Endothelial cell of umbilical vein (primary cell): ENCODE measurements around the gene TSEN54. TPM values are rescaled to one million over a fixed set of nuclear protein-coding genes. Genes with fewer than 3 reads are reported as not detected.

Source experiments
- BruUV-seq: library from RNA; stranded (reverse); fragments of 400-500 nt; replicated peaks from 2 replicates; lab custom pipeline; 2021; lab: Mats Ljungman, UMichigan
- CTCF ChIA-PET: fragments of 300-600, 350-600 bp; sonication (Branson Sonifier 250); formaldehyde crosslinking; loops from one replicate; lab custom pipeline; 2021; ENCODE audit warnings: antibody characterized with exemption, inconsistent platforms; lab: Charles Lee
- POLR2A ChIA-PET: fragments of 300-600, 350-600 bp; sonication (Branson Sonifier 250); formaldehyde crosslinking; loops from one replicate; lab custom pipeline; 2021; ENCODE audit warnings: antibody characterized with exemption, inconsistent platforms; lab: Charles Lee
- DNase-seq: peaks from one replicate; pipeline ENCODE4 v3.0.0-alpha.2; 2011; ENCODE audit warnings: low read depth, low spot score
- FAIRE-seq: peaks from 2 replicates; lab custom pipeline; 2011; peaks lifted over from hg19 to GRCh38; lab: Jason Lieb, UNC
- H2AFZ ChIP-seq: 2 replicates; pipeline ENCODE4 v1.6.0; 2012; ENCODE audit warnings: low read depth, low read length, control low read depth, inconsistent platforms
- H3K27ac ChIP-seq: 2 replicates; pipeline ENCODE4 v1.5.1; 2011; ENCODE audit warnings: low read depth, mild to moderate bottlenecking, control low read depth, low read length, moderate library complexity; ENCODE audit not compliant: insufficient read depth
- H3K27me3 ChIP-seq, 2 experiments: 2 replicates each; pipeline versions ENCODE4 v1.6.0 to v1.6.1; 2011; ENCODE audit warnings: low read length in 2 of 2, mixed read lengths in 1 of 2; ENCODE audit not compliant: control insufficient read depth in 2 of 2, insufficient read depth in 2 of 2
- H3K36me3 ChIP-seq, 2 experiments: 2 replicates in 1 of 2; 3 replicates in 1 of 2; pipeline ENCODE4 v1.5.1; 2011; ENCODE audit warnings: low read length in 2 of 2, mild to moderate bottlenecking in 1 of 2, moderate library complexity in 1 of 2; ENCODE audit not compliant: control insufficient read depth in 2 of 2, insufficient read depth in 2 of 2; ENCODE audit errors: extremely low read depth in 1 of 2
- H3K4me1 ChIP-seq: 3 replicates; pipeline ENCODE4 v1.5.1; 2011; ENCODE audit warnings: mild to moderate bottlenecking, low read length; ENCODE audit not compliant: control insufficient read depth, insufficient read depth; ENCODE audit errors: extremely low read depth
- H3K4me2 ChIP-seq: 2 replicates; pipeline ENCODE4 v1.6.1; 2011; ENCODE audit warnings: low read length, control low read depth, mixed read lengths; ENCODE audit not compliant: insufficient read depth
- H3K4me3 ChIP-seq, 3 experiments: fragments of 200-600 bp in 1 of 3; sonication (generic), shearing (Covaris generic) in 1 of 3; replicated peaks in 1 of 3; 2 replicates each; pipeline ENCODE4 v1.5.1; 2011 to 2016; ENCODE audit warnings: control low read depth in 3 of 3, low read length in 3 of 3, mild to moderate bottlenecking in 2 of 3, inconsistent platforms in 1 of 3, low read depth in 1 of 3, moderate library complexity in 1 of 3; ENCODE audit not compliant: insufficient read depth in 1 of 3
- H3K79me2 ChIP-seq: 2 replicates; pipeline ENCODE4 v1.6.0; 2012; ENCODE audit warnings: low read length, inconsistent platforms; ENCODE audit not compliant: control insufficient read depth, insufficient read depth
- H3K9ac ChIP-seq: replicated peaks from 2 replicates; pipeline ENCODE3; 2011; ENCODE audit warnings: low read length, control low read depth; ENCODE audit not compliant: insufficient read depth; ENCODE audit errors: extremely low read depth
- H3K9me1 ChIP-seq: replicated peaks from 3 replicates; pipeline ENCODE4 v1.6.0; 2011; ENCODE audit warnings: mild to moderate bottlenecking, low read length; ENCODE audit not compliant: control insufficient read depth, insufficient read depth; ENCODE audit errors: extremely low read depth
- H3K9me3 ChIP-seq: replicated peaks from 2 replicates; pipeline ENCODE4 v1.5.1; 2012; ENCODE audit warnings: low read length, inconsistent platforms; ENCODE audit not compliant: control insufficient read depth, insufficient read depth
- H4K20me1 ChIP-seq: replicated peaks from 2 replicates; pipeline ENCODE3; 2011; ENCODE audit warnings: mild to moderate bottlenecking, low read length; ENCODE audit not compliant: control insufficient read depth, insufficient read depth; ENCODE audit errors: extremely low read depth
- CTCF ChIP-seq, 2 donors: IDR thresholded peaks; 1 replicate in 1 of 2; 2 replicates in 1 of 2; pipeline ENCODE4 v1.5.1; 2011; ENCODE audit warnings: low read length in 2 of 2, mild to moderate bottlenecking in 2 of 2, moderate library complexity in 2 of 2, control low read depth in 1 of 2, inconsistent platforms in 1 of 2, low read depth in 1 of 2; ENCODE audit not compliant: insufficient read depth in 1 of 2; ENCODE audit errors: extremely low read depth in 1 of 2
- EZH2 ChIP-seq: IDR thresholded peaks from 2 replicates; pipeline ENCODE4 v1.6.1; 2012; ENCODE audit warnings: borderline replicate concordance, low read depth, mild to moderate bottlenecking, moderate library complexity, low read length, inconsistent platforms; ENCODE audit not compliant: severe bottlenecking
- FOS ChIP-seq: IDR thresholded peaks from 2 replicates; pipeline ENCODE4 v1.6.1; 2011; ENCODE audit warnings: mild to moderate bottlenecking, low read length, moderate library complexity, borderline replicate concordance; ENCODE audit not compliant: insufficient read depth
- GATA2 ChIP-seq: IDR thresholded peaks from 2 replicates; pipeline ENCODE4 v1.7.0; 2011; ENCODE audit warnings: low read depth, mild to moderate bottlenecking, moderate library complexity, mixed read lengths, low read length; ENCODE audit not compliant: insufficient read length, insufficient read depth
- JUN ChIP-seq: IDR thresholded peaks from 2 replicates; pipeline ENCODE4 v1.6.1; 2011; ENCODE audit warnings: borderline replicate concordance, low read depth; ENCODE audit not compliant: insufficient read length, insufficient read depth
- MAX ChIP-seq: IDR thresholded peaks from 2 replicates; pipeline ENCODE4 v1.6.1; 2011; ENCODE audit not compliant: insufficient read depth, insufficient read length
- MYC ChIP-seq: IDR thresholded peaks from one replicate; pipeline ENCODE4 v1.6.1; 2011; ENCODE audit warnings: mild to moderate bottlenecking, low read depth, low read length
- POLR2A ChIP-seq: IDR thresholded peaks from 2 replicates; pipeline ENCODE4 v1.6.1; 2012; ENCODE audit warnings: low read depth, mild to moderate bottlenecking, control low read depth, low read length
- POLR2AphosphoS5 ChIP-seq: IDR thresholded peaks from 2 replicates; pipeline ENCODE4 v1.6.1; 2012; ENCODE audit warnings: low read depth, mild to moderate bottlenecking, control low read depth, low read length, moderate library complexity; ENCODE audit not compliant: insufficient read depth
- dilution Hi-C: fragments of 300-500 bp; cut with MboI; formaldehyde crosslinking; loops from one replicate; pipeline ENCODE4 v1.15.0; 2019; ENCODE audit warnings: low sequenced_read_pairs; ENCODE audit not compliant: extremely low pct_ligation_motif_present
- intact Hi-C: fragments of 100-400 bp; cut with micrococcal nuclease; formaldehyde crosslinking; loops from one replicate; pipeline ENCODE4 v1.10.0; 2022
- polyA plus RNA-seq, 4 experiments: library from polyadenylated mRNA; depleted of rRNA in 3 of 4; stranded (reverse) in 3 of 4; unstranded in 1 of 4; fragments of >200 nt; gene quantifications; 2 replicates each; pipeline versions ENCODE4 v1.2.1 to v1.2.3, GENCODE V29; 2011 to 2012; ENCODE audit warnings: missing spikeins in 1 of 4
- total RNA-seq: library from RNA; stranded (reverse); gene quantifications from 2 replicates; pipeline ENCODE4 v1.2.3, GENCODE V29; 2021

TSEN54 gene
- total and polyA plus RNA-seq, 2 donors (not counting 3 experiments of a cell fraction or from before 2014, with no cell fraction given) = 22.3 to 26.3 TPM

GRCh38 chr17:75535871-75536270 lies 19.5 kb downstream of the TSEN54 start:
- H3K9me3 ChIP-seq = no peaks in the 10 kb centered on the region
- FAIRE-seq (no peak), DNase-seq (no peak)
- no peaks in the 10 kb centered on the region for H3K36me3 ChIP-seq
- H3K9ac ChIP-seq = no peak overlapping the region
- no peaks in the 10 kb centered on the region for H3K79me2 ChIP-seq
- ChIA-PET CTCF (no interaction called here), POLR2A (no interaction called here)
- intact Hi-C loops (no loop called here), dilution Hi-C loops (no loop called here)
- no peak overlapping the region for H3K27ac ChIP-seq
- H3K4me1 ChIP-seq = no peaks in the 10 kb centered on the region
- H3K27me3 ChIP-seq = no peaks in the 10 kb centered on the region
- no peak overlapping the region for H2AFZ ChIP-seq
- no peak overlapping the region for H3K4me3 ChIP-seq
- H3K9me1 ChIP-seq = no peaks in the 10 kb centered on the region
- no peak overlapping the region for H3K4me2 ChIP-seq
- BruUV-seq = no TSS peak
- no peaks in the 10 kb centered on the region for H4K20me1 ChIP-seq
- no peak for TF ChIP-seq POLR2A
- no peak for TF ChIP-seq FOS
- no peak for TF ChIP-seq CTCF (IDR thresholded peaks at IDR 0.05; ENCODE audit: extremely low read depth in 1 of 2, insufficient read depth in 1 of 2, low read depth in 1 of 2, low read length in 2 of 2)
- no peak for TF ChIP-seq JUN
- TF ChIP-seq EZH2 = no peak
- TF ChIP-seq POLR2AphosphoS5 = no peak
- TF ChIP-seq MAX = no peak
- TF ChIP-seq GATA2 = no peak
- no peak for TF ChIP-seq MYC
